Breast epithelium (tissue), 4 donors: ENCODE measurements around the gene GIPC2. TPM values are rescaled to one million over a fixed set of nuclear protein-coding genes. Genes with fewer than 3 reads are reported as not detected.

Experiments
- DNase-seq, 2 donors: peaks; one replicate each; pipeline ENCODE4 v3.0.0-alpha.2; 2019; ENCODE audit warnings: low spot score in 2 of 2
- H3K27ac ChIP-seq, 2 donors: fragments of 200-600 bp; sonication (generic) in 1 of 2; one replicate each; pipeline ENCODE4 v1.5.1; 2016 to 2019; ENCODE audit warnings: mild to moderate bottlenecking in 1 of 2
- H3K27me3 ChIP-seq, 2 donors: fragments of 200-600 bp; sonication (generic) in 1 of 2; one replicate each; pipeline versions ENCODE4 v1.5.1 to v1.6.0; 2017 to 2019; ENCODE audit warnings: control low read depth in 1 of 2, mild to moderate bottlenecking in 1 of 2
- H3K36me3 ChIP-seq: fragments of 200-600 bp; one replicate; pipeline ENCODE4 v1.5.1; 2019
- H3K4me1 ChIP-seq, 2 donors: fragments of 200-600 bp; sonication (generic); one replicate each; pipeline ENCODE4 v1.5.1; 2016 to 2019; ENCODE audit warnings: control low read depth in 1 of 2
- H3K4me3 ChIP-seq, 3 donors: fragments of 200-600 bp; sonication (generic); 1 replicate in 2 of 3; 2 replicates in 1 of 3; pipeline ENCODE4 v1.5.1; 2016 to 2019; ENCODE audit warnings: mild to moderate bottlenecking in 3 of 3, moderate library complexity in 2 of 3
- H3K9me3 ChIP-seq, 2 donors: fragments of 200-600 bp; sonication (generic) in 1 of 2; one replicate each; pipeline ENCODE4 v1.5.1; 2016 to 2019; ENCODE audit warnings: control low read depth in 1 of 2
- POLR2A ChIP-seq: fragments of 450-650 bp; IDR thresholded peaks from one replicate; pipeline ENCODE4 v1.6.1; 2016; ENCODE audit warnings: antibody characterized with exemption, mild to moderate bottlenecking, moderate library complexity
- POLR2AphosphoS5 ChIP-seq, 3 donors: sonication (generic); formaldehyde crosslinking; IDR thresholded peaks; one replicate each; pipeline ENCODE4 v1.6.1; 2017; ENCODE audit warnings: antibody characterized with exemption in 3 of 3
- intact Hi-C: fragments of 100-400 bp; cut with DNase I; formaldehyde crosslinking; loops from one replicate; pipeline ENCODE4 v1.15.1; 2023; ENCODE audit warnings: low total_unique reads
- total RNA-seq, 3 donors: library from RNA; depleted of rRNA; stranded (reverse); fragments of >200 nt; gene quantifications; one replicate each; pipeline ENCODE4 v1.1.0, GENCODE V29; 2016
- TF ChIP-seq, protein P1 (sequence below), 3 donors: fragments of 450-650 bp; IDR thresholded peaks; one replicate each; pipeline ENCODE4 v1.5.1; 2016 to 2017; ENCODE audit warnings: antibody characterized with exemption in 3 of 3, mild to moderate bottlenecking in 3 of 3, moderate library complexity in 3 of 3

The GIPC2 gene
- total RNA-seq, 3 donors from 2014 or later = 2.6 to 3.6 (median 2.6) TPM

DNA sequence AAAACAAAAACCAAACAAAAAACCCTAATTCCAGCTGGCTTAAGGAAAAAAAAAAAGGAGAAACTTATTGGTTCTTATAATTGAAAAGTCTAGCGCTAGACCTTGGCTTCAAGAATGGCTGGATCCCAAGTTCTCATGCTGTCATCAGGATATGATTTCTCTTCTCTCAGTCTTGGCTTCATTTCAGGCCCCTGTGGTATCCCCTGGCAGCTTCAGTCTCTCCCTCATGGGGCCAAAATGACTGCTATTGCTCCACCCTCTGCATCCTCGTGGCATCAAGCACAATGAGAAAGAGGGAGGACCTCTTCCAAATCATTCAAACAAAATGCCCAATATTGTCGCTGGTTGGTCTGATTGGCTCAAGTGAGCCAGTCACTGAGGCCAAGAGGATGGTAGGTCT is 80.7 kb downstream of the GIPC2 start:
- Histone ChIP-seq H3K9me3 (no peaks in the 10 kb centered on the region), H3K4me1 (no peaks in the 10 kb centered on the region), H3K27ac (no peak overlapping the region), H3K36me3 (no peaks in the 10 kb centered on the region), H3K4me3 (no peak overlapping the region), H3K27me3 (no peaks in the 10 kb centered on the region)
- DNase-seq = no peak
- intact Hi-C loops = no loop called here
- TF ChIP-seq POLR2AphosphoS5 (IDR thresholded peaks at IDR 0.05) = no peak
- no peak for TF ChIP-seq POLR2A
- TF ChIP-seq, protein P1, sequence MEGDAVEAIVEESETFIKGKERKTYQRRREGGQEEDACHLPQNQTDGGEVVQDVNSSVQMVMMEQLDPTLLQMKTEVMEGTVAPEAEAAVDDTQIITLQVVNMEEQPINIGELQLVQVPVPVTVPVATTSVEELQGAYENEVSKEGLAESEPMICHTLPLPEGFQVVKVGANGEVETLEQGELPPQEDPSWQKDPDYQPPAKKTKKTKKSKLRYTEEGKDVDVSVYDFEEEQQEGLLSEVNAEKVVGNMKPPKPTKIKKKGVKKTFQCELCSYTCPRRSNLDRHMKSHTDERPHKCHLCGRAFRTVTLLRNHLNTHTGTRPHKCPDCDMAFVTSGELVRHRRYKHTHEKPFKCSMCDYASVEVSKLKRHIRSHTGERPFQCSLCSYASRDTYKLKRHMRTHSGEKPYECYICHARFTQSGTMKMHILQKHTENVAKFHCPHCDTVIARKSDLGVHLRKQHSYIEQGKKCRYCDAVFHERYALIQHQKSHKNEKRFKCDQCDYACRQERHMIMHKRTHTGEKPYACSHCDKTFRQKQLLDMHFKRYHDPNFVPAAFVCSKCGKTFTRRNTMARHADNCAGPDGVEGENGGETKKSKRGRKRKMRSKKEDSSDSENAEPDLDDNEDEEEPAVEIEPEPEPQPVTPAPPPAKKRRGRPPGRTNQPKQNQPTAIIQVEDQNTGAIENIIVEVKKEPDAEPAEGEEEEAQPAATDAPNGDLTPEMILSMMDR (IDR thresholded peaks at IDR 0.05) = no peak

DNA sequence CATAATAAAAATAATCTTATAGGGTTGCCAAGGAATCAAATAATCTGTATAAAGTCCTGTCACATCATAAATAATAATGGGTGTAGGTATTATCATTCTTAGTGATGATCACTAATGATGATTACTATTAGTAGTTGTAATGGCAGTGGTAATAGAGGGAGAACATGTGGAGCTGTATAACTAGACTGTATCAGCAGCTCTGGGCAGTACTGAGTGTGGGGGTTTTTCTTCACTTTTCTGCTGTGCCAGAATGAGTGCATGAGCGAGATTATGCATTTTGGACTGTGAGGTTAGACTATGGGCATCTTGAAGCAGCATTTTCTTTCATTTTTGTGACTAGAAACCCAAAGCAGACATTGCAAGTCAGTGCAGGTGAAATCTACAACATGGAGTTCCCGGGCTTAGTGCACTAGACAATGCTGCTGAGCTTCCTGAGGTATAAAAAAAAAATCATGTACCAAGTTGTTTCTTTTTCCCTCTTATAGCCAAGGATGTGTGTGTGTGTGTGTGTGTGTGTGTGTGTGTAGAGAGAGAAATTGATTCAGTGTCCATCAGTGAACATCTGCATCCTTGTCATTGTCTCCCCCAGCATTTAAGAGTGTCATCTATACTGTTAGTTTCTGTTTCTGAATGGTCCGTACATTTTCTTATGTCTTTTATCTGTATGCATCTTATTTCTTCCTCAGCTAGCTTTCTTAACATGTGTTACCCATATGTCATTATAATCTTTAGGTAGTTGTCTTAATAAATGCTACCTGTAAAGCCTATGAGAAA is 86.6 kb downstream of the GIPC2 start:
- Histone ChIP-seq H3K4me1 (no peaks in the 10 kb centered on the region), H3K27ac (no peak overlapping the region), H3K36me3 (no peaks in the 10 kb centered on the region), H3K9me3 (no peaks in the 10 kb centered on the region), H3K4me3 (no peak overlapping the region), H3K27me3 (no peaks in the 10 kb centered on the region)
- intact Hi-C loops = no loop called here
- DNase-seq = no peak
- TF ChIP-seq, protein P1 (IDR thresholded peaks at IDR 0.05) = no peak
- no peak for TF ChIP-seq POLR2AphosphoS5 (IDR thresholded peaks at IDR 0.05)
- TF ChIP-seq POLR2A = no peak

DNA sequence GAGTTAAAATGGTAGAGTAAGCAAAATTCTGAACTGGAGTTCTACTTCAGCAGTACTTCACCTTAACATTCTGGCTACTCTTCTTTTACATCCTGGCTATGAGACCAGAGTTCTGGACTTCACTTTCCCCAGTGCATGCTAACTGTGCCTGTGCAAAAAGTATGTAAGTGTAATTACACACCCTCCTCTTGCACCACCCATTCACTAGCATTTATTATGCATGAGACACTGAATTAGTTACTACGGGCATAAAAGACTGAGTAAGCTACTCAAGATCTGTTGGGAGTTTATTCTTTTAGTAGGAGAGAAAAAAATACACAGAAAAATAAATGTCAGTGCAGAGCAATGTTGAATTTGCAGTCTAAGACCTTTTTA is 87.2 kb downstream of the GIPC2 start:
- intact Hi-C loops = no loop called here

DNA sequence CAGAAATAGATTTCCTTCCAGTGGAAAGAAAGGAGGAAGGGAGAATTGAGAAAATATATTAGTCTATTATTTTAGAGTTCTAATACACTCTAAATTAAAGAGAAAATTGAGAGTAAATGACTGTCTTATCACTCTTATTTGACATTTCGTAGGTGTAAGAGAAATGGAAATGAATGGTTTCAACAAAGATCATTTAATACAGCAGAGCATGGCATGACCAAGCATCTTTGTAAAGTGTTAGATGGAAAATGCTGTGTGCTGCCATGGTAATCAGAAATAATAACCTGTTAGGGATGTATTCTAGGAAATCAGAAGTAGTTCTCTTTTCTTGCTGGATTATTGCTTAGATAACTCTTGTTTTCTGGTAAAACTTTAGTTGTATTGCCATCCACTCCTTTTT is 90.9 kb downstream of the GIPC2 start:
- intact Hi-C loops = no loop called here

More for the DNA sequence above, 87.2 kb downstream of the GIPC2 start:
- H3K4me1 ChIP-seq = no peaks in the 10 kb centered on the region
- TF ChIP-seq POLR2A (no peak), POLR2AphosphoS5 (IDR thresholded peaks at IDR 0.05) (no peak)
- TF ChIP-seq, protein P1 (IDR thresholded peaks at IDR 0.05) = no peak
- H3K27ac ChIP-seq = no peak overlapping the region
- no peaks in the 10 kb centered on the region for H3K36me3 ChIP-seq
- DNase-seq = no peak
- H3K4me3 ChIP-seq = no peak overlapping the region
- no peaks in the 10 kb centered on the region for H3K9me3 ChIP-seq
- H3K27me3 ChIP-seq = no peaks in the 10 kb centered on the region

More for the DNA sequence above, 90.9 kb downstream of the GIPC2 start:
- no peak for TF ChIP-seq POLR2A
- TF ChIP-seq, protein P1 (IDR thresholded peaks at IDR 0.05) = no peak
- TF ChIP-seq POLR2AphosphoS5 (IDR thresholded peaks at IDR 0.05) = no peak
- no peaks in the 10 kb centered on the region for H3K27me3 ChIP-seq
- H3K4me1 ChIP-seq = no peaks in the 10 kb centered on the region
- DNase-seq = no peak
- H3K4me3 ChIP-seq = no peak overlapping the region
- H3K27ac ChIP-seq = no peak overlapping the region
- no peaks in the 10 kb centered on the region for H3K9me3 ChIP-seq
- no peaks in the 10 kb centered on the region for H3K36me3 ChIP-seq
